Eye (tissue), 1 donor: ENCODE results near the gene KCNE1.
"Not testable (repeated sequence)": the region's sequence is repeated elsewhere in the genome, so short reads cannot be mapped to it uniquely, and the experiment has no call there.

ENCODE experiments used
- DNase-seq: peaks from one replicate; pipeline ENCODE4 v3.0.0-alpha.2; 2015

The KCNE1 gene

DNA sequence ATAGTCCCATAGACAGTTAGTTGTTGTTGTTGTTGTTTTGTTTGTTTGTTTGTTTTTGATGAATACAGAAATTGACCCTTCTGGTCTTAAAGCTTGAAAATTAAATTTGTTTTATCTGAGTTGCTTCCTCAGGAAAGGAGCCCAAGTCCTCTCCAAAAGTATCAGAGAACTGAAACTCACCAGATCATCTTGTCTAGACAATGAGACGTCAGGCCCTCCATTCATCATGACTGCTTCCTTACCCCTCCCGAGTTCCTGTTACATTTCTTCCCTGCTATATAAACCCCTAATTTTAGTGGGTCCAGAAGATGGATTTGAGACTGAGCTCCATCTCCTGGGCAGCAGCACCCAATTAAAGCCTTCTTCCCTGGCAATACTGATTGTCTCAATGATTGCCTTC is 105.3 kb downstream of the KCNE1 start:
- not testable (repeated sequence) for DNase-seq

DNA sequence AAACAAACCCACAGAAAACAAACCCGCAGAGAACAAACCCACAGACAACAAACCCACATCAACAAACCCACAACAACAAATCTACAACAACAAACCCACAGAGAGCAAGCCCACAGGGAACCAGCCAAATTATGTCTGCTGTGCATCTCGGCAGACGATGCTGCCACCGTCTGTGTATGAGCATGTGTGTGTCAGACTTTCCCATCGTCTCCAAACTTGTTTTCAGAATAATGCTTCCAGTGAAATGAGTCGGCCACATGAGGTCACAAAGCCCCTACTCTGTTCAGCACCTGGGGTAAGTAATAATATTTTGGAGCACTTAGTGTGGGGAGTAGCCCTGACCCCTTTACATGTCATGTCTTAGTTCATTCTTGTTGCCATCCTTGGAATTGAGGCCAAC is 105.9 kb downstream of the KCNE1 start:
- DNase-seq: not testable (repeated sequence)

DNA sequence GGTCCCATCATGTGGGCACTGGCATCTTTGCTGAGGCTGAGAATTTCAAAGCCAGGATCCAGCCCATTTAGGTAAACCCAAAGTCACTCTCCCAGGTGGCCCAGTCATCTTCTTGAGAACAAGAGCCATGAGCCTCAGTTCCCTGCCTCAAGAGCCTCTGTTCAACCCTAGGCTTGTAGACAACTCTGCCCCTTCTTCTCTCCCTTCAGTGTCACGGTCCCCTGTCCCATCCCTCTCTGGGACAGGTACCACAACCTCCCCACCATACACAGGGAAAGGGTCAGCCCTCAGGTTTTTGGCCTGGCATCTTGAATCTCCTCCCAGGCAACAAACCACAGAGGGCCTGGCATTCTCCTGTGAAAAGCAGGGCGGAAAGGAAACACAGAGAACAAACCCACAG is 106.3 kb downstream of the KCNE1 start:
- not testable (repeated sequence) for DNase-seq

DNA sequence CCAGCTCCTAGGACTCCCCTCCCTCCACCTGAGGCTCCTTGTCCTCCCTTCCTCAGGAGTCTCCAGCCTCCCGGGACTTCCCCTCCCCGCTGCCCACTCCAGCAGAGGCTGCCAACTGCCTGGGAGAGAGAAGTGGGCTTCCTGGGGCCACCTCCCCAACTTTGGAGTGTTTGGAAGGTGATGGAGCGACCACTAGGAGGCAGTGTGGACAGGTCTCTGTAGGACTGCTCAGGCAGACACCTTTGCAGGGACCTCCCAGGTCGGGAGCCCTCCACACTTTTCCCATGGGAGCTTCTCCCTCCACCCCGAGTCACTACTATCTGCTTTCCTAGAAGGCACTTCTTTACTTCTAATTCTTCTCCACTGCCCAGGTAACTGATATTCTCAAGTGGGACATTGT is 107.3 kb downstream of the KCNE1 start:
- not testable (repeated sequence) for DNase-seq

DNA sequence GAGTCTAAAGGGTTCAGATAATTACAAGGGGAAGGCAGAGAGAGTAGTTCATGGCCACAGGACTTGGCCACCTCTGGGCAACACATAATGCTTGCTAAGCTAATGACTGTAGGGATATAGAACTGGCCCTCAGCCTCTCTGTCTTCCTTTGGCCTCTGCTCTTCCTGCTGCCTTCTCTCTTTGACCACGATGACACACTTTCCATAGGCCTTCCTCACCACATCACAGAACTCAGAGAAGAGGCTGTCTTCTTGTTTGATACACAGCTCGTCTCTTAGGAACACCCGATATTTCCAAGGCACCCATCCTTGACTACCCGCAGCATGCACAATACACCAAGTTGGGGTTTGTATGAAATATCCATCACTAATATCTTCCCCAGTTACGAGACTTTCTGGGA is 111.5 kb downstream of the KCNE1 start:
- not testable (repeated sequence) for DNase-seq
